Left colon (tissue), 2 donors: ENCODE results near the gene EXOC8. TPM values are rescaled to one million over a fixed set of nuclear protein-coding genes. Genes with fewer than 3 reads are reported as not detected.
A peak's percentile ranks its signal among the peaks of the same experiment; 100 is the strongest.

Experiments
- ATAC-seq: fragments of 200-7000 bp; cut with Tn5 transposase; one replicate; pipeline ENCODE4 v1.9.1; 2020; ENCODE audit warnings: mild to moderate bottlenecking, moderate library complexity
- DNase-seq, 2 donors: peaks; one replicate each; pipeline ENCODE4 v3.0.0-alpha.2; 2020
- intact Hi-C, 2 donors: fragments of 100-400 bp; cut with DNase I in 1 of 2; cut with micrococcal nuclease in 1 of 2; formaldehyde crosslinking; loops; one replicate each; pipeline versions ENCODE4 v1.11.2 to v1.14.0; 2022; cut with DNase I, micrococcal nuclease
- total RNA-seq, 2 donors: library from RNA; stranded (reverse); fragmentation: NEBNext Ultra II Directional; extraction: Animal tissue kit (Norgen Biotek cat#: 25700); gene quantifications; one replicate each; pipeline ENCODE4 v1.2.1, GENCODE V29; 2021
- donor health status: DM: no; HTN: no; CAD: no.
- donor health status: DM: yes; HTN: yes; CAD: no.

The EXOC8 gene
- total RNA-seq, 2 donors from 2014 or later, result 12.2 to 14.1 TPM

DNA sequence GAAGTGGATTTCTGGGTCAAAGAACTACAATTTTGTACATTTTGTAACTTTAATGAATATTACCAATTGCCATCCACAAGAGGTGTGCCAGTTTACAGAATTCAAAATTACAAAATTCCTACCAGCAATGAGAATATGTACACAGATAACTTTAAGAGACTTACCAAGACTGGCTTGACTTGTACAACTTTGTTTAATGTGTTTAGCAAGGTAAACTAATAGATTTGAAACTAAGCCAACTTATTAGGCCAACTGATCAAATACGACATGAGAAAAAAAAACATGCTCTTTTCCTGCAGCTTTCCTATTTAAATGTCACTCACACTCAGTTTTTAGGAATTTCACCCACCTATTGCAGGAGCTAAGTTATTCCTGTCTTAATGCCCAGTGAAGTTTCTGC lies 11.4 kb downstream of the EXOC8 start:
- DNase-seq, result no peak
- intact Hi-C loops, result no loop called here
- ATAC-seq, result no peak

DNA sequence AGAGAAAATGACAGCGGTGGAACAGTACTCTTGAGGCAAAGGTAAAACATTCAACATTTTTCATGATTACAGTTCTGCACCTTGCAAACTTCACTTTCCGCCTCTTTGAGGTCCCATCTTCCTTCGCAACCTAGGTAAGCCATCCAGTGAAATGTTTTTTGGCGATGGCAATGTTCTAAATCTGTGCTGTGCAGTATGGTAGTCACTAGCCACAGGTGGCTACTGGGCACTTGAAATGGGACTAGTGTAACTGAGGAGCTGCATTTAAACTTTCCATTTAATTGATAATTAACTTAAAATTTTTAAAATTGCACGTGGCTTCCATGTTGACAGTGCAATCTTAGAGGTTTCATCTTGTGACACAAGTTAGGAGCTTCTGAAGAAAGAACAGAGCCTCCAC lies 13.0 kb downstream of the EXOC8 start:
- DNase-seq (no peak), ATAC-seq (no peak)
- intact Hi-C loops, result no loop called here

DNA sequence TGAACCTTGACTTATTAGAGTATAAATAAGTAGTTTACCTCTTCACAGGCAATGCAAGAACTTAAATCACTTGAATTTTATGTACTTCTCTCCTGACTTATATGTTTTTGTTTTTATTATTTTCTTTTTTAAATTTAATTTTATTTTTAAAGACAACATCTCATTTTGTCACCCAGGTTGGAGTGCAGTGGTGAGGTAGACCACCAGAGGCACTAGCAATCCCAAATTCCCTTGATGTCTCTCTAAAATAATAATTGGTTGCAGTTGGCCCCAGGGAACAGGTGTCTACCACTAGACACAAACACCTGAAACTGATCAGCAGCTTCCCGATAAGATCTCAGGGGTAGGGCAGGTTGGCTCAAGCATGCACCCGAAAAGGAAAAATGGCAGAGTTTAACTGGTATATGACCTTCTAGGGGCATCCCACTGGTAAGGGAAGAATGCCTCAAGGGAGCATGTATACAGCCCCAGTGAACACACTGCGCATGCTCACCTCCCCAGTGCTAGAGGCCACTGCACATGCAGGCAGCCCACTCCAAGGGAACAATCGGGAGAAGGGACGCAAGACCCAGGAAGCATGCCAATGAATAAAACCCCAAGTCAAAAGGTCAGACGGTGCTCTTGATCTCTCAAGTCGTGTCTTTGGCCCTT lies 14.6 kb downstream of the EXOC8 start:
- ATAC-seq (no peak), DNase-seq (no peak)
- intact Hi-C loops, result no loop called here

DNA sequence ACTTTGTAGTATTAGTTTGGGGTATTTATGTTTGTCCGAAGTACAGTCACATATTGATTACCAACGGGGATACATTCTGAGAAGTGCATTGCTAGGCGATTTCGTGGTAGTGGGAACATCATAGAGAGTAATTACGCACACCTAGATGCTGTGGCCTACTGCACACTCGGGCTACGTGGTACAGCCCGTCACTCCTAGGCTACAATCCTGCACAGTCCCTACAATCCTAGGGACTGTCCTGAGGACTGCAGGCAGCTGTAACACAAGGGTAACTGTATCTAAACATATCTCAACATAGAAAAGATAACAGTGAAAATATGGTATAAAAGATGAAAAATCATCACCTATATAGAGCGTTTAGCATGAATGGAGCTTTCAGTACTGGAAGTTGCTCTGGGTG lies 18.6 kb downstream of the EXOC8 start:
- DNase-seq (no peak), ATAC-seq (no peak)
- intact Hi-C loops, result no loop called here

DNA sequence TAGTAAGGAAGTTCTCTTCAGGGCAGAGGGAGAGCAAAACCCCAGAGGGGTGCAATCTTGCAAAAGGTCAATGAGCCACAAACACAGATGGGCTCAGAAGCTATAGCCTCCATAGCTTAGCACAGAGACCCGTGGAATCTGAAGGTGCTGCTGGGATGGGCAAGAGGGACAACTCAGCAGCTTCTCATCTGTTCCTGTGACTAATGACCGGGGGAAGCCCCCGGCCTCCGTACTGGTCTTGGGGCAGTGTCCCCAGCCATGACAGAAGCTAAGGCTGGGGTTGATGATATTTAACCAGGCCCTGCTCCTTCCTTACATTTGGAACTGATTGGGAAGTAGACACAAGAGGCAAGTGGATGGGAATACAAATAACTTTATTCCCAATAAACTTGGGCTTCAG lies 19.1 kb downstream of the EXOC8 start:
- intact Hi-C loops, result no loop called here
- ATAC-seq (no peak), DNase-seq (no peak)

DNA sequence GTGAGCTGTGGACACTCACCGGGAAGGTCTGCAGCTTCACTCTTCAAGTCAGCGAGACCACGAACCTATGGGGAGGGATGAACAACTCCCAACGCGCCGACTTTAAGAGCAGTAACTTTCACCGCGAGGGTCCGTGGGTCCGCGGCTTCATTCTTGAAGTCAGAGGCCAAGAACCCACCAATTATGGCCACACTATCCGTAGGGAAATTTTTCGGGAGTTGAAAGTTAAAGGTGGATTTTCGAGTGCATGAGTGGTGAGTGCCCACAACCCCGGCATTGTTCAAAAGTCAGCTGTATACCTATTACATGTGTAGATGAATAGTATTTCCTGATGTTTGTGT lies 19.7 kb downstream of the EXOC8 start:
- ATAC-seq, result no peak
- intact Hi-C loops, result no loop called here
- no peak for DNase-seq

DNA sequence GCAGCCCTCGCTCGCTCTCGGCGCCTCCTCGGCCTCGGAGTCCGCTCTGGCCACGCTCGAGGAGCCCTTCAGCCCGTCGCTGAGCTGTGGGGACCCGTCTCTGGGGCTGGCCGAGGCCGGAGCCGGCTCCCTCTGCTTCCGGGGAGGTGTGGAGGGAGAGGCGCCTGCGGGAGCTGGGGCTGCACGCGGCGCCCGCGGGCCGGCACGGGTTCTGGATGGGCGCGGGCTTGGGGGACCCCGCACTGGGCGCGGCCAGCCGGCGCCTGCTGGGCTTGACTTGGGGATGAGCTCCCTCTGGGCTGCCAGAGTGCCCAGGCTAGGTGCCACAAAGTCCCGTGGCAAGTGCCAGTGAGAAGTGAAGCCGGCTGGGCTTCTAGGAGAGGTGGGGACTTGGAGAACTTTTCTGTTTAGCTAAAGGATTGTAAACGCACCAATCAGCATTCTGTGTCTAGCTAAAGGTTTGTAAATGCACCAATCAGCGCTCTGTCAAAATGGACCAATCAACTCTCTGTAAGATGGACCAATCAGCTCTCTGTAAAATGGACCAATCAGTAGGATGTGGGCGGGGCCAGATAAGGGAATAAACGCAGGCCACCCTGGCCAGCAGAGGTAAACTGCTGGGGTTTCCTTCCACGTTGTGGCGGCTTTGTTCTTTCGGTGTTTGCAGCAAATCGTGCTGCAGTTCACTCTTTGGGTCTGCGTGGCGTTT lies 20.2 kb downstream of the EXOC8 start:
- DNase-seq, result no peak
- ATAC-seq, result no peak
- intact Hi-C loops, result no loop called here

DNA sequence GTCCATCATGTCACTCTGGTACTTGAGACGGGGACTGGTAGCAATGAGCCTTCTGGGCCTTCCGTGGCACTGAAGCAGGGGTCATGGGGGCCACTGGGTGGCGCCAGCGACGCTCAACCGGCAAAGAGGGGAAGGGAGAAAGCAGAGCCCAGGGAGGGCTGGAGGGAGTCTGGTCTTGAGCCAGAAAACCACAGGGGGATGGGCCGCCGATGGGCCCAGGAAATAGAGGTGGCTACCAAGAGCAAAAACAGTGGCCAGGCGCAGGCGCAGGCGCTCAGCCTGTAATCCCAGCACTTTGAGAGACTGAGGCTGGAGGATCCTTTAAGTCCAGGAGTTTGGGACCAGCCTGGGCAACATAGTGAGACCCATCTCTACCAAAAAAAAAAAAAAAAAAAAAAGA lies 21.8 kb downstream of the EXOC8 start:
- peak in 1 of 2 donors; percentile 48 for DNase-seq
- ATAC-seq, result peak; percentile 60
- intact Hi-C loops, result no loop called here

DNA sequence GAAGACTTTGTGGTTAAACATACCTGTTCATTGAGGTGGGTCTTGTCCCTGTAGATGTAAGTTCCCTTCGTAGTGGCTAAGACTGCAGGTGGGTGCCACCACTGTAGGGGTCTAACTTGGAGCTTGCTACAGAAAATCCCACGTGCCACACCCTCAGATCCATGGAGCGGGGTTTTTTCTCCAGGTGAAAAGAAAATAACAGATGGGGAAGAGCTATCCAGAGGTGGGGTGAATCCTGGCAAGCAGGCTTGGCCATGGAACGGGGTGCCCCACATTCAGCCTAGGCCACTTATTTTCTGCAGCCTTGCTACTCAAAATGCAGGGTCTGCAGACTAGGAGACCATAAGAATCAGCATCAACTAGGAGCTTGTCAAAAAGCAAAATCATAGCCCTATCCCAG lies 24.0 kb downstream of the EXOC8 start:
- no peak for DNase-seq
- intact Hi-C loops, result no loop called here
- no peak for ATAC-seq

DNA sequence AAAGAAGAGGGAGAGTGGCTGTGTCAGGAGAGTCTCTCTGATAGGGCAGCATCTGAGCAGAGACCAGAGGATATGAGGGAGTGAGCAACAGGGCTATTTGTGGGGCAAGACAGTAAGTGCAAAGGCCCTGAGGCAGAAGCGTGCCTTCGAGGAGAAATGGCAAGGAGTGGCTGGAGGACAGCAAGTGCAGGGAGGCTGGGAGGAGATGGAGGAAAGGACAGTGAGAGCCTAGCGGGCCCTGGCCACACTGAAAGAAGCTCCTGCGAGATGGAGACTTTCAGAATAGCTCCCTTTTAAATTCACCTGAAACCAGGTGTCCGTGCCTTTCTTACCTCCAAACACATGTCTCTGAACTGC lies 25.2 kb downstream of the EXOC8 start:
- intact Hi-C loops, result no loop called here

DNA sequence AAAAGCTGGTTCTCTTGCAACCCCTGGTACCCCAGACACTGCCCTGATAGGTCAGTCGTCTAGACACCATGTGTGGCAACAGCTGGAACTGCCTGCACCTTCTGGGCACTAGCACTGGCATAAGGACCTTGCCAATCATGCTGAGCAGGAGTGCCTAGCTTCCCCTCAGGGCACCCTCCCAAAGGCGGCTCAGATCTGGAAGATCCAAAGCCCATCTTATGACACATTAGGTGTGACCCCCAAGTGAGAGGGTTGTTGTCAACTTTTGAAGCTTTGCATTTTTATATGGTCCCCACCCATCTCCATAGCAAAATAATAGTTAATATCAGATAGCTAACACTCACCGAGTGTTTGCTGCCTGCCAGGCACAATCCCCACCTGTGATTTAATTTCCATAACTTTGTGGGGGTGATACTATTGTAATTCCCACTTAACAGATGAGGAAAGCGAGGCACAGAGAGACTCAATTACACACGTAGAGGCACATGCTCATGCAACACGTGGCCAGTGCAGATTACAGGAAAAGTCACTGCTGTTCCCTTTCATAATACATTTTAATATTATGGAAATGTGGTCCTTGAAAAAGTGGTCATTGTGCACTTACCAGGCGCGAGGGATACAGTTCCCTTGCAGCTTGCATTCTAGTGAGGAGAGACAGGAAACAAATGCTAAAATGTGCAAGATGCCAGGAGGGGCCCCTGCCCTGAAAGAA lies 25.8 kb downstream of the EXOC8 start:
- ATAC-seq, result no peak
- DNase-seq, result no peak
- intact Hi-C loops, result no loop called here

More for the DNA sequence above, 25.2 kb downstream of the EXOC8 start:
- DNase-seq (no peak), ATAC-seq (no peak)

DNA sequence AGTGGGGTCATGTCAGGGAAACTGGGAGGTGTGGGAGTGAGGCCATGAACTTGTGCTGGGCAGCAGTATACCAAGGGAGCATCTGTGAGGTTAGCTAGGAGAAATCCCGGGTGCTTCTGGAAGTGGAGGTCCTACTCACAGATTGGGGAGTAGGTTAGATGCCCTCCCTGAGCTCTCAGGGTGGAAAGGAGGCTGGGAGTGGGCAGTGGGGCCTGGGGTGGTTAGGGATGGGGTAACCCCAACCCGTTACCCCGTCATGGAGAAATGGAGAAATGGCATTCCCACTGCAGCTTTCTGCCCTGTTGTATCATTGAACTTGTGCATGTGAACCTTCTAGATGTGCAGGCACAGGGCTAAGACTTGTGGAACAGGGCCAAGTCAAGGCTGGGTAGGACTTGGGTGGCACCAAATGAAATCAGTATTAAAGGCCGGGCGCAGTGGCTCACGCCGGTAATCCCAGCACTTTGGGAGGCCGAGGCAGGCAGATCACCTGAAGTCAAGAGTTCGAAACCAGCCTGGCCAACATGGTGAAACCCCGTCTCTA lies 27.2 kb downstream of the EXOC8 start:
- intact Hi-C loops, result no loop called here
- no peak for DNase-seq
- ATAC-seq, result no peak

DNA sequence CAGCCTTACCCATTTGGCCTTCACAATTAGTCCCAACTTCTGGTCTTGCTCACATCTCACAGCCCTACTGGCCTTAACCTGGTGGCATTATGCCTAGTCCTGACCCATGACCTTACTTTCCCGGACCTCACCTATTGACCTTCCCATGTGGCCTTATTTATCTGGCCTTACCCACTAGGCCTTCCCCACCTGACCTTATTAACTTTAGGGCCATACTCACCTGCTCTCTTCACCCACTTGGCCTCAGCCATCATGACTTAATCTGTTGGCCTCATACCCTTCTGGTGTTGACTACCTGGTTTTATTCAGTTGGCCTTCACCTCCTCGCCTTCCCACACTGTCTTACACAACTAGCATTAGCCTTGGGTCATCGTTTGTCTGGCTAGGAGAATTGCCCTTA lies 35.7 kb downstream of the EXOC8 start:
- no peak for ATAC-seq
- no peak for DNase-seq
- intact Hi-C loops, result no loop called here

DNA sequence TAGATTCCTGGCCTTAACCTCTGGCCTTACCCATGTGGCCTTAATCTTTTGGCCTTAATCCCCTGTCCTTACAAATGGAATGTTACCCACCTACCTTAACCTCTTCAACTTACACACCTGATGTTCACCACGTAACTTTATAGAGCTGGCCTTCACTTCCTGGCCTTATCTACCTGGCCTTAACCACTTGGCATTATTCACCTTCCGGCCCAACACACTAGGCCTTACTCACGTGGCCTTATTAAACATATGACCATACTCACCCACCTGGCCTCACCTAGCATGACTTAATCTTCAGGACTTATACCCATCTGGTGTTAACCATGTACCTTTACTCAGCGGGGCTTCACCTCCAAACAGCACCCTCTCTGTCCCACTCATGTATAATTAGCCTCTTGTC lies 41.7 kb downstream of the EXOC8 start:
- intact Hi-C loops, result no loop called here
- ATAC-seq (no peak), DNase-seq (no peak)

DNA sequence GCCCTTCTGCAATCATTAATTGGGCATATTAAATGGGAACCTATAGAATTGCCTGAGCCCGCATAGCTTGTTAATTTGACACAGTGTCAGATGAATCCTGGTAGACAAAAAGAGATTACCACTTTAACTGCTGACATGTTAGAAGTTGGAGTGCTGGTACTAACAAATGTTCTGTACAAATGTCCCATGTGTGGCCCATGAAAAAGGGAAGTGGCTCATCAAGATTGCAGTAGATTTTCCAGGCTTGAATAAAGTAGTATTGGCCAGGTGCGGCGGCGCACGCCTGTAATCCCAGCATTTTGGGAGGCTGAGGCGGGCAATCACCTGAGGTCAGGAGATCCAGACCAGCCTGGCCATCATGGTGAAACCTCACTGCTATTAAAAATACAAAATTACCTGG lies 51.0 kb downstream of the EXOC8 start:
- ATAC-seq (no peak), DNase-seq (no peak)
- intact Hi-C loops, result no loop called here

DNA sequence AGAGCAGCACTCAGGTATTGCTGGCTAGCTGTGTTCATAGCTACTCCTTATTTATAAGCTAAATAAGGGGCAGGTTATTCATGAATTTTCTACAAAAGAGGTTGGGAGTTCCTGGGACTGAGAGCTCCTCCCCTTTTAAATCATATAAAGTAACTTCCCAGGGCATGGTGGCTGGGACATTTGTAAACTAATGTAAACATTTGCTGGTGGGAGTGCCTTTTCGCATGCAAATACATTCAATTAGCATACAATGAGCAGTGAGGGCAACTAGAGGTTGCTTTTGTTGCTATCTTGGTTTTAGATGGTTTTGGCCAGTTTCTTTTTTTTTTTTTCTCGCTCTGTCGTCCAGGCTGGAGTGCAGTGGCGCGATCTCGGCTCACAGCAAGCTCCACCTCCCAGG lies 53.2 kb downstream of the EXOC8 start:
- intact Hi-C loops, result no loop called here
- DNase-seq, result no peak
- ATAC-seq, result no peak
